Neuron (in vitro differentiated cells): ENCODE measurements around the gene PRPF18.
"Not testable (repeated sequence)": the region's sequence is repeated elsewhere in the genome, so short reads cannot be mapped to it uniquely, and the experiment has no call there.

Experiments used
- H2AFZ ChIP-seq: one replicate; pipeline ENCODE4 v1.6.1; 2013; ENCODE audit warnings: low read depth, mild to moderate bottlenecking, inconsistent platforms, low read length, moderate library complexity
- H3K27me3 ChIP-seq: one replicate; pipeline ENCODE4 v1.6.1; 2013; ENCODE audit warnings: low read length; ENCODE audit not compliant: insufficient read depth
- H3K36me3 ChIP-seq: one replicate; pipeline ENCODE4 v1.6.1; 2013; ENCODE audit warnings: low read length; ENCODE audit not compliant: insufficient read depth
- H3K4me1 ChIP-seq: one replicate; pipeline ENCODE4 v1.6.1; 2013; ENCODE audit warnings: low read length; ENCODE audit not compliant: insufficient read depth
- H3K4me3 ChIP-seq: 2 replicates; pipeline ENCODE4 v1.5.1; 2013; ENCODE audit warnings: mild to moderate bottlenecking, low read length, moderate library complexity
- H3K9me3 ChIP-seq: one replicate; pipeline ENCODE4 v1.6.1; 2013; ENCODE audit warnings: low read length

Gene PRPF18, protein sequence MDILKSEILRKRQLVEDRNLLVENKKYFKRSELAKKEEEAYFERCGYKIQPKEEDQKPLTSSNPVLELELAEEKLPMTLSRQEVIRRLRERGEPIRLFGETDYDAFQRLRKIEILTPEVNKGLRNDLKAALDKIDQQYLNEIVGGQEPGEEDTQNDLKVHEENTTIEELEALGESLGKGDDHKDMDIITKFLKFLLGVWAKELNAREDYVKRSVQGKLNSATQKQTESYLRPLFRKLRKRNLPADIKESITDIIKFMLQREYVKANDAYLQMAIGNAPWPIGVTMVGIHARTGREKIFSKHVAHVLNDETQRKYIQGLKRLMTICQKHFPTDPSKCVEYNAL

DNA sequence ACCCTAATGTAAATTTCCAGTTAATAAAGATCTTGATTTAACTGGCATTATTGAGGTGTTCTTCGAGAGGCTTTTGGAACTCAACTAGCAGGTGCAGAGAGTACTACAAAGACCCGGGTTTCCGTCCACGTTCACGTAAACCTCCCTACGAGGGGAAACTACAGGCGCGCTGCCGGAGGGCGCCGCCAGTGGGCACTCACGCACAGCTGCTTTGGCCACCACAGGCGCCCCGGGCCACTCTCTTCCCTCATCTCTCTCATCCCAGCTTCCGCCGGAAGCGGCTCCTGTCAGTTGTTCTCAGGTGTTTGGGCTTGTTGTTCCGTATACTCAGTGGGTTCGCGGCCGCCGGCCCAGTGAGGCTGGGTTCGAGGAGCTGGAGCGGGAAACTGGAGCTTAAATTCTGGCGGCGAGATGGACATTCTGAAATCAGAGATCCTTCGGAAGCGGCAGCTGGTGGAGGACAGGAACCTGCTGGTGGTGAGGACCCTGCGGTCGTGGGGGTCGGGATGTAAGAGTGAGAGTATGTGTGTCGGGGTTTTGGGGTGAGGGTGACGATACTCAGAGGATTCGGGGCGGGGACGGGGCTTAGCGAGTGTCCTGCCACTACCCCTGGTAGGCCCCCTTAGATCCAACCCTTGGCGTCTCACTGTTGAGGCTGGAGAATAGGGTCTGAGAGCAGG, at the start of gene PRPF18:
Gene PRPF18 (plus strand): TSS at position 290 of the 680 bp plus-strand sequence. CDS start 122 bp downstream, at position 412.
- Histone ChIP-seq H3K36me3 (no peaks in the 10 kb centered on the region), H3K27me3 (peaks cover 3% of the 10 kb centered on the region), H3K4me3 (peak within 1 kb of the TSS; percentile 68), H3K4me1 (peaks cover 8% of the 10 kb centered on the region), H3K9me3 (peaks cover 1% of the 10 kb centered on the region), H2AFZ (peak within 1 kb of the TSS; percentile 90)

DNA sequence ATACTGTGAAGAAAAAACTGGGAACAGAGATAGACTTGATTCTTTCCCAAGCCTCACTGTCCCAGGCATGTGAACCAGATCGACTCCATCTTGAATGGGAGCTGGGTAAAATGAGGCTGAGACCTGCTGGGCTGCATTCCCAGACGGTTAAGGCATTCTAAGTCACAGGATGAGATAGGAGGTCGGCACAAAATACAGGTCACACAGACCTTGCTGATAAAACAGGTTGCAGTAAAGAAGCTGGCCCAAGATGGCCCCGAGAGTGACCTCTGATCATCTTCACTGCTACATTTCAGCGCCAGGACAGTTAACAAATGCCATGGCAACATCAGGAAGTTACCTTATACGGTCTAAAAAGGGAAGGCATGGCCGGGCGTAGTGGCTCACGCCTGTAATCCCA, 48.8 kb upstream of the PRPF18 start:
- not testable (repeated sequence) for H3K9me3 ChIP-seq, H3K4me1 ChIP-seq, H3K27me3 ChIP-seq, H3K36me3 ChIP-seq, H2AFZ ChIP-seq, H3K4me3 ChIP-seq

DNA sequence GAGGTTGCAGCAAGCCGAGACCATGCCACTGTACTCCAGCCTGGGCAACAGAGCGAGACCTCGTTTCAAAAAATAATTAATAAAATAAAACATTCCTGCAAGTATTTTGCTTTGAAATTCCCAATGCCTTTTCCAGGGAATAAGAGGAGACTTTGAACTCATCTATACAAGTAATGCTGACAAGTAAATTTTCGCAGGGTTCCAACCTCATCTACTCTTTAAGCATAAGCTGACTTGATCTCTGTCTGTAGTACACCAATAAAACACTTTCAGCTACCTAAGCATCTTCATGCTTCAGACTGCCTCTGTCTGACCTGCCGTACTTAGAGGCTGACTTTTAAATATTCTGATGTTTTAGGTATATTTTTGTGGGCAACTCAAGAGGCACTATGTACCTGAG, 44.2 kb upstream of the PRPF18 start:
- peaks cover 6% of the 10 kb centered on the region for H3K27me3 ChIP-seq
- no peaks in the 10 kb centered on the region for H3K9me3 ChIP-seq
- no peaks in the 10 kb centered on the region for H3K36me3 ChIP-seq
- no peak overlapping the region for H2AFZ ChIP-seq
- H3K4me3 ChIP-seq = no peak overlapping the region
- H3K4me1 ChIP-seq = no peaks in the 10 kb centered on the region

DNA sequence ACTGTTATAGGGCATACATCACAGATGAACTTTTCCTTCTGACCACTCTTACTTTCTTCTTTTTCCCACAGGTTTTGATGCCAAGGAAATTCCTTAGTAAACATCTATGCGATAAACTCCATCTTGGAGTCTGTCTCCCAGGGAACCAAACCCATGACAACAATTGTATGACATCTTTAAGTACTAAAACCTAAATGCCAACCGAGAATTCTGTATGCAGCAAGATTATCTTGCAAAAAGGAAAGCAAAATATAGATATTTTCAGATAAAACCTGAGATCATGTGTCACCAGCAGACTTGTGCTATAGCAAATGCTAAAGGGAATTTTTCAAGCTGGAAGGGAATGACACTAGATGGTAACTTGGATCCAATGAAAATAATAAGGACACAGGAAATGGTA, 36.0 kb upstream of the PRPF18 start:
- Histone ChIP-seq H3K4me3 (no peak overlapping the region), H3K36me3 (no peaks in the 10 kb centered on the region), H3K4me1 (peaks cover 2% of the 10 kb centered on the region), H3K27me3 (no peaks in the 10 kb centered on the region), H3K9me3 (peaks cover 5% of the 10 kb centered on the region), H2AFZ (no peak overlapping the region)

DNA sequence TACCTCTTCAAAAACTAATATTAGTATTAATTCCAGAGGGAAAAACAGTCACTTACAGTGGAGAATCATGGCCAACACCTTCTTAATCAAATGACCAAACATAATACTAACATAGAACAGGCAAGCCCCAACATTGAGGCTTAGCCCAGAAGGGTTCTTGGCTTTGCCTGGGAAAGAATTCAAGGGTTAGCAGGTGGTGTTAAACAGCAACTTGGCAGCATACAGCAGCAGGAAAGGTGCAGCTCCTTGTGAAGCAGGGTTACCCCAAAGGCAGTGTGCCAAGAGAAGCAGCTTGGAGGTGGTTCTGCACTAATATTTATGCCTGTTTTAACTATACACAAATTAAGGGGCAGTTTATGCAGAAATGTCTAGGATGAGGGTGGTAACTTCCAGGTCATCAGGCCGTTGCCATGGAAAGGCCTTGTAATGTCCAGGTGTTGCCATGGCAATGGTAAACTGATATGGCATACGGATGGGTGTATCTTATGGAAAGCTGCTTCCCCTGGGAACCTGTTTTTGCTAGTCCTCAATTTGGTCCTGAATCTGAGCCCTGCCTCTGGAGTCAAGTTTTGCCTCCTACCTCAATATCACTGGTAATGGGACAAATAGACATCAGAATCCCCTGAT, 30.8 kb upstream of the PRPF18 start:
- Histone ChIP-seq H3K4me1 (peaks cover 9% of the 10 kb centered on the region), H3K4me3 (no peak overlapping the region), H3K9me3 (peaks cover 3% of the 10 kb centered on the region), H2AFZ (no peak overlapping the region), H3K36me3 (no peaks in the 10 kb centered on the region), H3K27me3 (no peaks in the 10 kb centered on the region)

DNA sequence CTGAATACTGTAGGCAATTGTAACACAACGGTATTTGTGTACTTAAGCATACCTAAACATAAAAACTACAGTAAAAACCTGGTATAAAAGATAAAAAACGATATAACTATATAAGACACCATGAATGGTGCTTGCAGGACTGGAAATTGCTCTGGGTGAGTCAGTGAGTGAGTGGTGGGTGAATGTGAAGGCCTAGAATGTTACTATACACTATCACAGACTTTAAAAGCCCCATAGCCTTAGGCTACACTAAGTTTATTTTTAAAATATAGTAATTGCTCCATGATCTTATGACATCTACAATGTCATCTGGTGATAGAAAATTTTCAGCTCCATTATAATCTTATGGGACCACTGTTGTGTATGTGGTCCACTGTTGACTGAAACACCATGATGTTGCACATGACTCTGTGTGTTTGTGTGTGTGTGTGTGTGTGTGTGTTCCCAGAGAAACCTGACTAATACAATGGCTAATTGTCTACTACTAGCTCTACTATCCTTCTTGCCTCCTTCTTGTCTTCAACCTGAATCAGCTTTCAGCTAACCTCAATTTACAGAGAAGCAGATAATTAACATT, 27.6 kb upstream of the PRPF18 start:
- Histone ChIP-seq H3K27me3 (no peaks in the 10 kb centered on the region), H2AFZ (no peak overlapping the region), H3K4me1 (peaks cover 9% of the 10 kb centered on the region), H3K9me3 (peaks cover 7% of the 10 kb centered on the region), H3K4me3 (no peak overlapping the region), H3K36me3 (no peaks in the 10 kb centered on the region)

DNA sequence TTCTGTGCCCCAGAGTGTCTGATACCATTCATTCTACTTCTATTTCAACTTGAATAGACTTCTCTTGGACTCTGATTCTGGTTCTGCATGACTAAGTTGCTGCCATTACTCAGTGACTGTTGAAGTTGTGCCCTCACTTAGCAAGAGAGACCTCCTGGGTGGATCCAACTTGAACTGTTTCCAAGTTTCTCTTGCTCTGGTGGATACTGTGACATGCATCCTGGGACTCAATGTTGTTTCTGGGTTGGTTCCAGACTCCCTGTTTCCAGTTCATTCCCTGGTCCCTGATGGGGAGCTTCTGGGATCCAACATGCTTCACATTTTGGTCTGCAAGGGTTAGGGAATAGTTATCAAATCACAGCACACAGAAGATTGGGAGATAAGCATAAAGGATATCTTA, 26.2 kb upstream of the PRPF18 start:
- H2AFZ ChIP-seq = no peak overlapping the region

DNA sequence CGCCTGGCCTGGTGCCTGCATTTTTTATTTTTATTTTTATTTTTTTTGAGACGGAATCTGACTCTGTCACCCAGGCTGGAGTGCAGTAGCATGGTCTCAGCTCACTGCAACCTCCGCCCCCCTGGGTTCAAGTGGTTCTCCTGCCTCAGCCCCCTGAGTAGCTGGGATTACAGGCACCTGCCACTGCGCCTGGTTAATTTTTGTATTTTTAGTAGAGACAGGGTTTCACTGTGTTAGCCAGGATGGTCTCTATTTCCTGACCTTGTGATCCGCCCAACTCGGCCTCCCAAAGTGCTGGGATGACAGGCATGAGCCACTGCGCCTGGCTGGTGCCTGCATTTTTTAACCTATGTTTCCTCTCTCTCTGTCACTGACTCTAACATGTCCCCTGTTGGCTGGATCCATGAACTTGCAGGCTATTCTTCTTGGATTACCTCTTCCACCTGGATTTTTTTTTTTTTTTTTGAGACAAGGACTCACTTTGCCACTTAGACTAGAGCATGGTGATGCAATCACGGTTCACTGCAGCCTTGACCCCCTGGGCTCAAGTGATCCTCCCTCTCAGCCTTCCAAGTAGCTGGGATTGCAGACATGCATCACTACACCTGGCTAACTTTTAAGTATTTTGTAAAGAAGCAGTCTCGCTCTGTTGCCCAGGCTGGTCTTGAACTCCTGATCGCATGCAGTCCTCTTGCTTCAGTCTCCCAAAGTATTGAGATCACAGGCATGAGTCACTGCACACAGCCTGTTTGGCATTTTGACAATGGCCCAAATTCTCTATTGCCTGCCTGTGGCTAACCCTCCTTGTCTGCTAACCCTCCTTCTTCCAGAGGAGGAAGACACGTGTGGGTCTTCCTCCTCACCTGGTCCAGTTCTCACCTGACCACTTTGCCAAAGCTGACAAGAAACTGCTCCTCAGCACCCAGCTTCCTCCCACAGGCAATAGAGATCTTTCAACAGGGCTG, 23.0 kb upstream of the PRPF18 start:
- Histone ChIP-seq H3K36me3 (no peaks in the 10 kb centered on the region), H2AFZ (no peak overlapping the region), H3K27me3 (no peaks in the 10 kb centered on the region), H3K4me1 (no peaks in the 10 kb centered on the region), H3K4me3 (no peak overlapping the region), H3K9me3 (peaks cover 5% of the 10 kb centered on the region)

More for the DNA sequence above, 26.2 kb upstream of the PRPF18 start:
- Histone ChIP-seq H3K4me1 (peaks cover 9% of the 10 kb centered on the region), H3K27me3 (no peaks in the 10 kb centered on the region), H3K36me3 (no peaks in the 10 kb centered on the region), H3K9me3 (peaks cover 7% of the 10 kb centered on the region), H3K4me3 (no peak overlapping the region)

DNA sequence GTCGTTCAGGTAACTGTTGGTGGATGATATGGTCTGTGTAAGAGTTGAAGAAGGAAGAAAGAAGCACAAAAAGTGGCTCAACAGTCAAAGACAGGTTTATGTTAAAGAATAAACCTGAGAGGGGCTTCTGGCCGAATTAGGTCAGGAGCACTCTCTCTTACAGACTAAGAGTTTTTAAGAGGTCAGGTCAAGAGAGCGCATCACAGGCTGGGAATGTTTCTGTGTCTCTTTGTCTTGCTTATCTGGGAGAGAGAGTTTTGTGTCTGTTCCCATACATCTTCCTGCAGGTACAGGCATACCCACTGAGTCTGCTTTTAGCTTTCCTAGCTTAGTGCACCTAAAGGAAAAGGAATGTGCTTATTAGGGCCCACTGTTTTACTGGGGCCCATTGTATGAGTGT, 22.2 kb upstream of the PRPF18 start:
- Histone ChIP-seq H3K4me1 (no peaks in the 10 kb centered on the region), H3K9me3 (peaks cover 4% of the 10 kb centered on the region), H3K4me3 (no peak overlapping the region), H3K27me3 (no peaks in the 10 kb centered on the region), H2AFZ (no peak overlapping the region), H3K36me3 (no peaks in the 10 kb centered on the region)

DNA sequence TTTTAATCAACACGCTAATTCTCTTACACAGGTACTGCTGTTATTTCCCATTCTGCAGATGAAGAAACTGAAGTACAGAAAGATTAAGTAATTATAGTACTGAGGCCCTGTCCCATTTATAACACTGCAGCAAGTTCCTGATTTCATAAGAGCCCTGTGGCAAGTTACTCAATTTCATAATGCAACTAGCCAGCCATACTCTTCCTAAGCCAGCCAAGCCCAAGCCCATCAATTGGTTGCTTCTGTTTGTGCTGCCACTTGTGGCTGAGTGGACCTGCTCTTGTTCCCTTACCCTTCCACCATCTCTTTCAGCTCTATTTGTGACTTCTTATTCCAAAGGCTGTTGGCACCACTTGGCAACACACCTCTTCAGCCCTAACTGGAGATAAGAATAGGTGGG, 19.7 kb upstream of the PRPF18 start:
- H2AFZ ChIP-seq = no peak overlapping the region
- H3K4me3 ChIP-seq = no peak overlapping the region
- no peaks in the 10 kb centered on the region for H3K27me3 ChIP-seq
- H3K4me1 ChIP-seq = no peaks in the 10 kb centered on the region
- H3K9me3 ChIP-seq = peaks cover 4% of the 10 kb centered on the region
- no peaks in the 10 kb centered on the region for H3K36me3 ChIP-seq

DNA sequence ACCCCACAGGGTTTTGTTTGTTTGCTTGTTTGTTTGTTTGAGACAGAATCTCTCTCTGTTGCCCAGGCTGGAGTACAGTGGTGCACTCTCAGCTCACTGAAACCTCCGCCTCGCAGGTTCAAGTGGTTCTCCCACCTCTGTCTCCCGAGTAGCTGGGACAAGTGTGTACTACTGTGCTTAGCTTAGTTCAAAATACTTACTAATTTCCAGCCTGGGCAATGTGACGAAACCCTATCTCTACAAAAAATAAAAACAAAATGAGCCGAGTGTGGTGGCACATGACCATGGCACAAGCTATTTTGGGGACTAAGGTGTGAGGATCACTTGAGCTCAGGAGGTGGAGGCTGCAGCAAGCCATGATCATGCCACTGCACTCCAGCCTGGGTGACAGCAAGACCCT, 15.2 kb upstream of the PRPF18 start:
- Histone ChIP-seq H3K4me3 (no peak overlapping the region), H2AFZ (no peak overlapping the region), H3K9me3 (peaks cover 4% of the 10 kb centered on the region), H3K4me1 (no peaks in the 10 kb centered on the region), H3K36me3 (no peaks in the 10 kb centered on the region), H3K27me3 (no peaks in the 10 kb centered on the region)

DNA sequence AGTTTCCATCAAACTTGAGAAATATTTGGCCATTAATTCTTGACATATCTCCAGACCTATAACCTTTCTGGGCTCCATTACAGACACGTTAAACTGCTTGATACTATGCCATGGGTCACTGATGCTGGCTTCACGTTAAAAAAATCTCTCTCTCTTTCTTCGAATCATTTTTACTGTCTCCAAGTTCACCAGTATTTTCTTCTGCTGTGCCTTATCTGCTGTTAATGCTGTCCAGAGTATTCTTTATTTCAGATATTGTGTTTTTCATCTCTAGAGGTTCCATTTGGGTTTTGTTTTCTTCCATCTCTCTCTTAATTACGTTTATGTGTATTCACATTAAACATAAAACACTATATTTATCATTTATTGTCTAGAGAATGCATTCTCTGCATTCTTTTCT, 12.8 kb upstream of the PRPF18 start:
- Histone ChIP-seq H3K36me3 (no peaks in the 10 kb centered on the region), H2AFZ (no peak overlapping the region), H3K9me3 (peaks cover 4% of the 10 kb centered on the region), H3K27me3 (no peaks in the 10 kb centered on the region), H3K4me3 (no peak overlapping the region), H3K4me1 (no peaks in the 10 kb centered on the region)
